ENCODE results near the gene PPP5C.

PPP5C gene

DNA sequence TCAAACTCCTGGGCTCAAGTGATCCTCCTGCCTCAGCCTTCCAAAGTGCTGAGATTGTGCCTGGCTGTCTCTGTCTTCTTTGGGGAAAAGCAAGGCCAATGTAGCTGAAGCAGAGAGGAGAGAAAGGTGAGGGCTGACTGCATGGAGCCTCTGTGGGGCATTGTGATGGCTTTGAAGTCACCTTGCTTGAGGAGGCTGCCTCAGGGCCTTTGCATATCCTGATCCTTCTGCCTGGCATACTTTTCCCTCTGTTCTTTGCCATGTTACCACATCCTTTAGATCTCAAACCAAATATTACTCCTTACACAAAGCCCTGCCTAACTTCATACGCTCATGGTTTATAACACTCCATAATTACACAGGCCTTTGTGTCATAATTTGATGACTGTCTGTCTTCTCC, 9.4 kb upstream of the PPP5C start:
- peaks cover 9% of the 10 kb centered on the region; the same call in 1 of the 2 replicates for H3K36me3 ChIP-seq (ENCODE audit: control insufficient read depth, insufficient read depth, low read length)
- no peak overlapping the region for H3K4me3 ChIP-seq (ENCODE audit: low read depth, low read length)
- H3K9me3 ChIP-seq (ENCODE audit: control insufficient read depth, insufficient read depth, low read depth, low read length), result no peaks in the 10 kb centered on the region
- H3K27ac ChIP-seq (ENCODE audit: low read depth, low read length), result no peak overlapping the region
- H3K4me1 ChIP-seq (ENCODE audit: control insufficient read depth, insufficient read depth, low read length), result no peaks in the 10 kb centered on the region
- no peak overlapping the region for H3K9ac ChIP-seq (ENCODE audit: low read length)
- H3K27me3 ChIP-seq (ENCODE audit: control insufficient read depth, insufficient read depth, low read length), result no peaks in the 10 kb centered on the region

DNA sequence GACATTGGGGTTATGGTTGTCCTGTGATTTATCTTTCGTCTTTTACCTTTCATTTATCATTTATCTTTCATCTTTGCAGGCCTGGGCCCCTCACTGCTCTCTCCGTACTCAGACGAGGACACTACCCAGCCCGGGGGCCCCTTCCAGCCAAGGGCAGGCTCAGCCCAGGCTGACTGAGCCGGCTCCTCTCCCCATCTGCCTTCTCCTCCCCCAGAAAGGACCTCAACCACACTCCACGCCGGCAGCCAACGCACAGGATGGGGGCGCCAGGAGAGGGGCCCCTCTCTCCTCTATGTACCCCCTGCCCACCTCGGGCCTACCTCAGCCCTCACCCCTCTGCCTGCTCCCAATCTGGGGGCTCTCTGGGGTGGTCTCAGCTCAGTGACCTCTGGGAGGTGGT, 7.4 kb upstream of the PPP5C start:
- Histone ChIP-seq H3K9me3 (ENCODE audit: control insufficient read depth, insufficient read depth, low read depth, low read length) (no peaks in the 10 kb centered on the region), H3K36me3 (ENCODE audit: control insufficient read depth, insufficient read depth, low read length) (peaks cover 9% of the 10 kb centered on the region; the same call in 1 of the 2 replicates), H3K4me1 (ENCODE audit: control insufficient read depth, insufficient read depth, low read length) (no peaks in the 10 kb centered on the region), H3K27me3 (ENCODE audit: control insufficient read depth, insufficient read depth, low read length) (no peaks in the 10 kb centered on the region), H3K4me3 (ENCODE audit: low read depth, low read length) (no peak overlapping the region), H3K27ac (ENCODE audit: low read depth, low read length) (no peak overlapping the region), H3K9ac (ENCODE audit: low read length) (no peak overlapping the region)

DNA sequence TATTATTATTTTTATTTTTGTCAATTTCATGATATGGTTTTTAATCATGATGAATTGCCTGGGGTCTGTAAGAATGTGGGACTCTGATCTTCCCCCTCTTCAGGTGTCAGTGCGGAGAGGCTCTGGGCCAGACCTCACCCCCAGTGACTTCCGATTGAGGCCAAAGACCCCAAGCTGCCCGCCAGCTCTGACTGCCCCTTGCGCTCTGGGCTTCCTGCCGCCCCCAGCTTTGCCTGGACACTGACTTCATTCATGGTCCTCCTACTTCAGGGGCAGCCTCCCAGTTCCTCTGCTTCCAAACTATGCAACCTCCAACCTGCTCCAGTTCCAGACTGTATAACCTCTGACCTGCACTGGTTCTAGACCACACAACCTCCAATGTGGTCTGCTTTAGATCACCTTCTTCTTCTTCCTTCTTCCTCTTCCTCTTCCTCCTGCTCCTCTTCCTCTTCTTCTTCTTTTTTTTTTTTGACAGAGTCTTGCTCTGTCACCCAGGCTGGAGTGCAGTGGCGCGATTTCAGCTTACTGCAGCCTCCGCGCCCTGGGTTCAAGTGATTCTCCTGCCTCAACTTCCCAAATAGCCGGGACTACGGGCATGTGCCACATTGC, 6.7 kb upstream of the PPP5C start:
- Histone ChIP-seq H3K27ac (ENCODE audit: low read depth, low read length) (no peak overlapping the region), H3K4me3 (ENCODE audit: low read depth, low read length) (no peak overlapping the region), H3K9ac (ENCODE audit: low read length) (no peak overlapping the region), H3K9me3 (ENCODE audit: control insufficient read depth, insufficient read depth, low read depth, low read length) (no peaks in the 10 kb centered on the region), H3K36me3 (ENCODE audit: control insufficient read depth, insufficient read depth, low read length) (peaks cover 9% of the 10 kb centered on the region; the same call in 1 of the 2 replicates), H3K4me1 (ENCODE audit: control insufficient read depth, insufficient read depth, low read length) (no peaks in the 10 kb centered on the region), H3K27me3 (ENCODE audit: control insufficient read depth, insufficient read depth, low read length) (no peaks in the 10 kb centered on the region)

DNA sequence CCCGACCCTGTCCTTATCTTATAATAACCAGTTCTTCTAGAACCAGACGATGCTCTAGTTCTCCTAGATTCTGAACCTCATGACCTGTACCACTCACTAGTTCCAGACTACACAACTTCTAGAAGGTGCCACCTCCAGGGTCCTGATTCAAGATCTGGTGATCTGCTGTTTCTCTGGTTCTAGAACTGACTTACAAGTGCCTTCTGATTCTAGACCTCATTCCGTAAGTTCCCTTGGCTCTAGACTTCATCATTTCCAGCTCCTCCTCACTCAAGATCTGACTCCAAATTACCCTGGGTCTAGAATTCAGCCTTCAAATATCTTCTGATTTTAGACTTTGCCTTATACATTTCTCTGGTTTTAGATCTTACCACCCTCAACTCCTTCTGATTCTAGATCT, 5.0 kb upstream of the PPP5C start:
- Histone ChIP-seq H3K36me3 (ENCODE audit: control insufficient read depth, insufficient read depth, low read length) (peaks cover 9% of the 10 kb centered on the region; the same call in 1 of the 2 replicates), H3K4me1 (ENCODE audit: control insufficient read depth, insufficient read depth, low read length) (0 out of 2 replicates have a peak, but pooled peaks cover 3% of the 10 kb centered on the region), H3K9ac (ENCODE audit: low read length) (no peak overlapping the region), H3K9me3 (ENCODE audit: control insufficient read depth, insufficient read depth, low read depth, low read length) (no peaks in the 10 kb centered on the region), H3K4me3 (ENCODE audit: low read depth, low read length) (no peak overlapping the region), H3K27ac (ENCODE audit: low read depth, low read length) (no peak overlapping the region), H3K27me3 (ENCODE audit: control insufficient read depth, insufficient read depth, low read length) (no peaks in the 10 kb centered on the region)

DNA sequence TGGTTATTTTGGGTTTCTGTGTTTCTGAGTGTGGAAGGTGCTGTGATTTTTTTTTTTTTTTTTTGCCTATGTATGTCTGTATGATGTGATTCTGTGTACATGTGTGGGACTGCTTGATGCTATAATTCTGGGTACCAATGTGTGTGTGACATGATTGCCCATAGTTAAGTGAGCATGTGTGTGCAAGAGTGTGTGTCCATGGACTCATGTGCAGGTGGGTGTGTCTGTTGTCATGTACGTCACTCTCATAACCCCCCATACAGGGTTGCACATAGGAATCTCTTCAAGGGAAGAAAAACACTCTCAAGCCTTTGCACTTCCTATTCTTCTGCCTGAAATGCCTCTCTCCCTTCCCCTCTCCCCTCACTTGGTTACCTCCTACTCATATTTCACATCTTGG, 2.5 kb upstream of the PPP5C start:
- Histone ChIP-seq H3K9ac (ENCODE audit: low read length) (no peak overlapping the region), H3K36me3 (ENCODE audit: control insufficient read depth, insufficient read depth, low read length) (peaks cover 10% of the 10 kb centered on the region; the same call in 1 of the 2 replicates), H3K4me1 (ENCODE audit: control insufficient read depth, insufficient read depth, low read length) (peaks cover 10% of the 10 kb centered on the region; the same call in 1 of the 2 replicates), H3K27ac (ENCODE audit: low read depth, low read length) (no peak overlapping the region), H3K4me3 (ENCODE audit: low read depth, low read length) (no peak overlapping the region), H3K9me3 (ENCODE audit: control insufficient read depth, insufficient read depth, low read depth, low read length) (no peaks in the 10 kb centered on the region), H3K27me3 (ENCODE audit: control insufficient read depth, insufficient read depth, low read length) (no peaks in the 10 kb centered on the region)

DNA sequence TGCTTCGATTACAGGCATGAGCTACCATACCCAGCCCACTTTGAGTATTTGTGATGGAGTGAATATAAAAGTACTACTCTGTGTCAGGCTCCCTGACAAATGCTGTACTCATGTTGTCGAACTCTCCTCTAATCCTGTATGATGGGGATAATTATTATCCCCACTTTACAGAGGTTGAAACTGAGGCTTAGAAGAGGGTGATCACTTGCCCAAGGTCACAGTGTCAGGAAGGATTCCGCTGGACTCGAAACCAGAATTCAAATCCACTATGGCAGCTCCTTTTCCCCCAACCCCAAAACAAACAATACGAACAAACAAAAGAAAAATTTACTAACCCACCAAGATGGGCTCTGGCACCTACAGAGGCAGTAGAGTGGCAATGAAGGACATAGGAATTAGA, 1.7 kb upstream of the PPP5C start:
- H3K9ac ChIP-seq (ENCODE audit: low read length), result no peak overlapping the region
- no peaks in the 10 kb centered on the region for H3K27me3 ChIP-seq (ENCODE audit: control insufficient read depth, insufficient read depth, low read length)
- H3K4me1 ChIP-seq (ENCODE audit: control insufficient read depth, insufficient read depth, low read length), result peaks cover 15% of the 10 kb centered on the region; the same call in 1 of the 2 replicates
- no peak overlapping the region for H3K4me3 ChIP-seq (ENCODE audit: low read depth, low read length)
- peaks cover 5% of the 10 kb centered on the region; the same call in 1 of the 2 replicates for H3K36me3 ChIP-seq (ENCODE audit: control insufficient read depth, insufficient read depth, low read length)
- no peaks in the 10 kb centered on the region for H3K9me3 ChIP-seq (ENCODE audit: control insufficient read depth, insufficient read depth, low read depth, low read length)
- H3K27ac ChIP-seq (ENCODE audit: low read depth, low read length), result no peak overlapping the region

DNA sequence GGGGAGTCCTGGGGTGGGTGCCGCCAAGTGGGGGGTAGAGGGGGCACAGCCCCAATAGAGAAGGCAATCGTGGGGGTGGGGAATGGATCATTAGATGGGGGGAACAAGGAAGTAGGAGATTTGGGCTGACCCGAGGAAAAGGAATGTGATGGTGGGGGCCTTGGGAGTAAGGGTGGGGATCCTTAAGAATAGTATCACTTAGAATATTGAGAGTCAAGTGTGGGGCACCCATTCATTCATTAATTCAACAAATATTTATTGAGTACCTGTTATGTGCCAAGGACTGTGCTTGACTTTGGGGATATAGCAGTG, 641 bp downstream of the PPP5C start:
- peaks cover 13% of the 10 kb centered on the region for H3K36me3 ChIP-seq (ENCODE audit: control insufficient read depth, insufficient read depth, low read length)
- peaks cover 34% of the 10 kb centered on the region for H3K4me1 ChIP-seq (ENCODE audit: control insufficient read depth, insufficient read depth, low read length)
- peak overlapping the region; percentile 98 for H3K9ac ChIP-seq (ENCODE audit: low read length)
- H3K9me3 ChIP-seq (ENCODE audit: control insufficient read depth, insufficient read depth, low read depth, low read length), result no peaks in the 10 kb centered on the region
- H3K4me3 ChIP-seq (ENCODE audit: low read depth, low read length), result peak overlapping the region; percentile 95
- no peak overlapping the region for H3K27ac ChIP-seq (ENCODE audit: low read depth, low read length)
- H3K27me3 ChIP-seq (ENCODE audit: control insufficient read depth, insufficient read depth, low read length), result no peaks in the 10 kb centered on the region

DNA sequence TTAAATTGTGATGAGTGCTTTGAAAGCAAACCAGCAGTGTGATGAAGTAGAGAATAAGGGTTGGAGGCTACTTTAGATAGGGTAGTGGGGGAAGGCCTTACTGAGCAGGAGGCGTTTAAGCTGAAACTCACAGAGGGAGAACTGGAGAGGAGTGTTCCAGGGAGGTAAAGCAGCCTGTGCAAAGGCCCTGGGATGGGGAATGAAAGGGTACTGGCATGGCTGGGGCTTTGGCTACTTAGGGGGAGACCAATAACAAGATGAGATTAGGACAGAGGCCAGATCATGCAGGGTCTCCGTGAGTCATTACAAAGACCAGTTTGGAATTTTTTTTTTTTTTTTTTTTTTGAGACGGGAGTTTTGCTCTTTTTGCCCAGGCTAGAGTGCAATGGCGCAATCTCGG, 1.1 kb downstream of the PPP5C start:
- Histone ChIP-seq H3K27ac (ENCODE audit: low read depth, low read length) (no peak overlapping the region), H3K4me1 (ENCODE audit: control insufficient read depth, insufficient read depth, low read length) (peaks cover 34% of the 10 kb centered on the region), H3K36me3 (ENCODE audit: control insufficient read depth, insufficient read depth, low read length) (peaks cover 16% of the 10 kb centered on the region), H3K4me3 (ENCODE audit: low read depth, low read length) (peak overlapping the region; percentile 95), H3K9ac (ENCODE audit: low read length) (no peak overlapping the region), H3K9me3 (ENCODE audit: control insufficient read depth, insufficient read depth, low read depth, low read length) (no peaks in the 10 kb centered on the region), H3K27me3 (ENCODE audit: control insufficient read depth, insufficient read depth, low read length) (no peaks in the 10 kb centered on the region)

DNA sequence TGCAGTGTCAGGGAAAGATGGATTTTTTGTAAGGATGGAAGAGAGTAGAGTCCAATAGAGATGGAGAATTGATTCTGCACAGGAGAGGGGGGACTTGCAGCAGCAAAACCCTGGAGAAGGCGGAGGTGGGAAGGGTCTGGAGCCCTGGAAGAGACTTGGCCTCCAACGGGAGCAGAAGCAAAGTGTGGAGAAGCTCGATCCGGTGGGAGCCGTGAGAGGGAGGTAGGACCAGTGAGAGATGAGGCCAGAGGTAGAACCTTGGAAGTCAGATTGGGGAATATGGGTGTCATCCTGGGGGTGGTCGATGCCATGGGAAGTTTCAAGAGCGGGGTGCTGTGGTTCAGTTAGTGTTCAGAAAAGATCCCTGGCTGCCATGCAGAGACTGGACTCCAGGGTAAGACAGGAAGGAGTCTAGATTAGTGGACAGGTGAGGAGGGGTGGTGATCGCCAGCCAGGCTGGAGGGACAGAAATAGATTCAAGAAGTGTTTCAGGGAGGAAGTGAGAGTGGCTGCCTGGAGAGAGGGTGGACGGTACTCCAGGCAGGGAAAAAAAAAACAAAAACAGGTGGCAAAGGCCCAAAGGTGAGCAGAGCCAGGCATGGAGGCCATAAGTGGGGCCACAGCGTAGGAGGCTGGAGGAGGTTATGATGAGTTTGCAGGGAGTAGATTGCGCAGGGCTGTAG, 2.6 kb downstream of the PPP5C start:
- Histone ChIP-seq H3K36me3 (ENCODE audit: control insufficient read depth, insufficient read depth, low read length) (peaks cover 30% of the 10 kb centered on the region), H3K27ac (ENCODE audit: low read depth, low read length) (no peak overlapping the region), H3K4me3 (ENCODE audit: low read depth, low read length) (no peak overlapping the region), H3K27me3 (ENCODE audit: control insufficient read depth, insufficient read depth, low read length) (no peaks in the 10 kb centered on the region), H3K9ac (ENCODE audit: low read length) (no peak overlapping the region), H3K4me1 (ENCODE audit: control insufficient read depth, insufficient read depth, low read length) (peaks cover 34% of the 10 kb centered on the region), H3K9me3 (ENCODE audit: control insufficient read depth, insufficient read depth, low read depth, low read length) (no peaks in the 10 kb centered on the region)

DNA sequence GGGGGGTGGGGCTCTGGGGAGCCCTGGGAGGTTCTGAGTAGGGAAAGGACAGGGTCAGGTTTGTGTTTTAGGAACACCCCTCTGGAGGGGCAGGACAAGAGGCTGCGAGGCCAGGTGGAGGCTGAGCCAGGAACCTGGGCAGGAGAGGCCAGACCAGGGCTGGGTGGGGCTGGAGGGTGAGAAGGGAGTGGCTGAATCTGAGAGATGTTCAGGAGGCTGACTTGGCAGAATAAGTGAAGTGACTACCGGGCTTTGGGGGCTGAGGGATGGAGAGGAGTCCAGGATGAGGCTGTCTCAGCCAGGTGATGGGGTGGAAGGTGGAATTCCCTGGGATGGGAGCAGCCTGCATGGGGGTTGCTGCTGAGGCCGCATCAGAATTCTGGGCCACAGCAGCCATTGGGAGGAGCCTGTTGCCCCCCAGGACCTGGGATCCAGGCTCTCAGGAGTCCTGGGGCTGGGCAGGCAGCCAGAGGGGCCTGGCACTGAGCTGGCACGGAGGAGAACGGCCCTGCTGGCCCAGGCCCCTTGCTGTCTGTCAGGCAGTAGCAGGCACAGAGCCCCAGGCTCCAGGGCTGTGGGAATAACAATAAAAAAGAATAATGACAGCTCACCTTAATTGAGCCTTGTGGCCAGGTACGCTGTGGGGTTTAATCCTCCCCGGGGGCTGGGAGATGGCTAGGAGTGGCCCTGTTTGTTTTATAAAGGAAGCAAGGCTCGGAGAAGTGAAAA, 3.3 kb downstream of the PPP5C start:
- peaks cover 37% of the 10 kb centered on the region for H3K36me3 ChIP-seq (ENCODE audit: control insufficient read depth, insufficient read depth, low read length)

DNA sequence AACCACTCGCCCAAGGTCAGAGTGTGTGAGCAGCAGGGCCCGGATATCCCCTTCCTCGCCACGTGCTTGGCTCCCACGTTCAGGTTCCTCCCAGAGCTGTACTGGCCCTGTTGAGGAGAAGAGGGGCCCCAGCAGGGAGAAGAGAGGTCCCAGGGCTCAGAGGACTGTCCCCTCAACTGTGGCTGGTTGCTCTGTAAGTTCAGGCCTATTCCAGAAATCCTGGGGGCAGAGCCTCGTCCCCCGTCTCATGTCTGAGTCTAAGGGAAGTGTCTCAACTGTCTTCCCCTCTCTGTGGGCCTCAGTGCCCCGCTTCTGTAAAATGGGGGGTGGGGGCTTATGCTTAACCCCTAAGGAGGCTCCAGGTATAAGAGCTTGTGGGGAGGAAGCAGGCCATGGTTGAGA, 3.9 kb downstream of the PPP5C start:
- peak overlapping the region; percentile 24 for H3K9ac ChIP-seq (ENCODE audit: low read length)
- peaks cover 43% of the 10 kb centered on the region for H3K36me3 ChIP-seq (ENCODE audit: control insufficient read depth, insufficient read depth, low read length)
- H3K4me1 ChIP-seq (ENCODE audit: control insufficient read depth, insufficient read depth, low read length), result peaks cover 42% of the 10 kb centered on the region

More for the DNA sequence above, 3.3 kb downstream of the PPP5C start:
- no peaks in the 10 kb centered on the region for H3K9me3 ChIP-seq (ENCODE audit: control insufficient read depth, insufficient read depth, low read depth, low read length)
- no peaks in the 10 kb centered on the region for H3K27me3 ChIP-seq (ENCODE audit: control insufficient read depth, insufficient read depth, low read length)
- H3K9ac ChIP-seq (ENCODE audit: low read length), result peak overlapping the region; percentile 24
- no peak overlapping the region for H3K27ac ChIP-seq (ENCODE audit: low read depth, low read length)
- H3K4me1 ChIP-seq (ENCODE audit: control insufficient read depth, insufficient read depth, low read length), result peaks cover 40% of the 10 kb centered on the region
- no peak overlapping the region for H3K4me3 ChIP-seq (ENCODE audit: low read depth, low read length)

More for the DNA sequence above, 3.9 kb downstream of the PPP5C start:
- no peaks in the 10 kb centered on the region for H3K27me3 ChIP-seq (ENCODE audit: control insufficient read depth, insufficient read depth, low read length)
- H3K4me3 ChIP-seq (ENCODE audit: low read depth, low read length), result no peak overlapping the region; the same call in 1 of the 2 replicates
- no peaks in the 10 kb centered on the region for H3K9me3 ChIP-seq (ENCODE audit: control insufficient read depth, insufficient read depth, low read depth, low read length)
- no peak overlapping the region for H3K27ac ChIP-seq (ENCODE audit: low read depth, low read length)

All from HUES6 (cell line).